ENCODE measurements around the gene DGKG. TPM values are rescaled to one million over a fixed set of nuclear protein-coding genes. Genes with fewer than 3 reads are reported as not detected.

DGKG gene
- total RNA-seq, result 0.25 TPM in 1 of 2 replicates, not detected in the other

GRCh38 chr3:186361762-186362536 lies at the start of gene DGKG:
TSS of gene DGKG (minus strand) at chr3:186362234. CDS start at chr3:186320459, 41,775 bp downstream.

GRCh38 chr3:186108941-186109865 lies 252.8 kb downstream of the DGKG start, which contains the start of gene ETV5:
TSS of gene ETV5 (minus strand) at chr3:186109089. CDS start at chr3:186105868, 3,221 bp downstream.

Other genes starting within 250 kb of the DGKG start
- gene CRYGS, start 182.1 kb upstream of the DGKG start, total RNA-seq, result 1.1 and 2.2 TPM in 2 replicates
- 7.5 and 10.1 TPM in 2 replicates for gene TBCCD1, start 205.1 kb upstream of the DGKG start, total RNA-seq
- 51.1 and 60.6 TPM in 2 replicates for gene DNAJB11, start 208.5 kb upstream of the DGKG start, total RNA-seq